HG02798 (cell line): ENCODE results near the gene PLA2G2A.
"Not testable (repeated sequence)": the region's sequence is repeated elsewhere in the genome, so short reads cannot be mapped to it uniquely, and the experiment has no call there.

ENCODE experiments used
- ATAC-seq: cut with Tn5 transposase; IDR thresholded peaks from one replicate; pipeline ENCODE4 v1.9.1; 2021; ENCODE audit warnings: mild to moderate bottlenecking; ENCODE audit not compliant: unreplicated experiment, poor library complexity

Gene PLA2G2A, protein sequence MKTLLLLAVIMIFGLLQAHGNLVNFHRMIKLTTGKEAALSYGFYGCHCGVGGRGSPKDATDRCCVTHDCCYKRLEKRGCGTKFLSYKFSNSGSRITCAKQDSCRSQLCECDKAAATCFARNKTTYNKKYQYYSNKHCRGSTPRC

GRCh38 chr1:19979494-19979977 lies at the start of gene PLA2G2A:
PLA2G2A (minus strand) TSS chr1:19979618; CDS start chr1:19978773, 845 bp downstream.
- no peak for ATAC-seq

- no peak for ATAC-seq
These were observed 49.3 kb upstream of the PLA2G2A start for GRCh38 chr1:20028726-20029125.

GRCh38 chr1:20028125-20028524 lies 48.7 kb upstream of the PLA2G2A start:
- ATAC-seq: no peak

- ATAC-seq: no peak
These were observed 38.3 kb upstream of the PLA2G2A start for GRCh38 chr1:20017741-20018140.

- ATAC-seq: no peak
These were observed 34.7 kb upstream of the PLA2G2A start for GRCh38 chr1:20014153-20014552.

- no peak for ATAC-seq
These were observed 30.6 kb upstream of the PLA2G2A start for GRCh38 chr1:20010016-20010415.

- ATAC-seq: no peak
These were observed 29.8 kb upstream of the PLA2G2A start for GRCh38 chr1:20009212-20009611.

DNA sequence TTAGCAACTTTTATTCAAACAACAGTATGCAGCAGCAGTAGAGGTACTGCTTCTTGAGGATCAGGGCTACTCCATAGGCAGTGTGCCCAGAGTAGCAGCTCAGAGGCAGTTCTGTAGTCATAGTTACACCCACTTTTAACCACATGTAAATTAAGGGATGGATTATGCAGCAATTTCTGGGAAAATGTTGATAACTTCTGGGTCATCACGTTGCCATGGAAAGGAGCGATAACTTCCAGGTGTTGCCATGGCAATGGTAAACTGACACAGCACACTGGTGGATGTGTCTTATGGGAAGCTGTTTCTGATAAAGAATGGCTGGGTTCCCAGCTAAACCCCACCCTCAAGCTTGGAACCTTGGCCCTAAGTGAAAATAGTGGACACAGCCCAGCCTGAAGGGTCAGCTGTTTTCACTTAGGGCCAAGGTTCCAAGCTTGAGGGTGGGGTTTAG lies 29.0 kb upstream of the PLA2G2A start:
- no peak for ATAC-seq

DNA sequence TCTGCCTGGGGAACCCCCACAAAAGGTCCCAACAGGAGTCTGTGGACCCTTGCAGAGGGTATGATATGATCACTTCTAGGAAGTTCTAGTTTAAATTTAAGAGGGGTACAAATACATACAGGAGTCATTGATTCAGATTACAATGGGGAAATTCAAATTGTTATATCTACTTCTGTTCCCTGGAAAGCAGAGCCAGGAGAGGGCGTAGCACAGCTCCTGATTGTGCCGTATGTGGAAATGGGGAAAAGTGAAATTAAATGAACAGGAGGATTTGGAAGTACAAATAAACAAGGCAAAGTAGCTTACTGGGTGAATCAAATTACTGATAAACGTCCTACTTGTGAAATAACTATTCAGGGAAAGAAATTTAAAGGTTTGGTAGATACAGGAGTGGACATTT lies 19.4 kb upstream of the PLA2G2A start:
- ATAC-seq: not testable (repeated sequence)

- no peak for ATAC-seq
These were observed 11.3 kb upstream of the PLA2G2A start for GRCh38 chr1:19990689-19991088.

GRCh38 chr1:19990182-19990582 lies 10.8 kb upstream of the PLA2G2A start:
- ATAC-seq: not testable (repeated sequence)

DNA sequence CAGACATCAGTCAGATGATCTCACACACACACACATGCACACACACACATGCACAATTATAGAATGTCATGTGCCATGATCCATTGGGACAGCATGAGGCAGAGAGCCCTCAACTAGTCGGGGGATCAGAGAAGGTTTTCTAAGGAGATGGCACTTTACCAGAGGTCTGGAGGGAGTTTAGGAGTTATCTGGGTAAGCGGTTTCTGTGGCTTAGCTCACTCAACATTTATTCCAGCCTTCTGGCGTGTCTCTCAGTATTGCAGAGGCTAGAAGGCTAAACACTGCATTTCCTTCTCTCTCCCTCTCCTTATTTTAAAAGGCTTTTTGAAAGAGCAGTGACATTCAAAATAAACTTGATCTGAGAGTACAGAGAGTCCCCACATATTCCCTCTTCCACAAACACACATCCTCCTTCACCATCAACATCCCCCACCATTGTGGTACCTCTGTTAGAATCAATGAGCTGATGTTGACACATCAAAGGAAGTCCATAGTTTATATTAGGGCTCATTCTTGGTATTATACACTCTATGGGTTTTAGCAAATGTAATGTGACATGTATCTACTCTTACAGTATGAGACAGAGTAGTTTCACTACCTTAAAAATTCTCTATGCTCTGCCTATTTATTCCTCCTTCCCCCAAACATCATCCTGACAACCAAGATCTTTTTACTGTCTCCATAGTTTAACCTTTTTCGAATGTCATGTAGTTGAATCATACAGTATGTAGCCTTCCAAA lies 9.0 kb upstream of the PLA2G2A start:
- no peak for ATAC-seq

DNA sequence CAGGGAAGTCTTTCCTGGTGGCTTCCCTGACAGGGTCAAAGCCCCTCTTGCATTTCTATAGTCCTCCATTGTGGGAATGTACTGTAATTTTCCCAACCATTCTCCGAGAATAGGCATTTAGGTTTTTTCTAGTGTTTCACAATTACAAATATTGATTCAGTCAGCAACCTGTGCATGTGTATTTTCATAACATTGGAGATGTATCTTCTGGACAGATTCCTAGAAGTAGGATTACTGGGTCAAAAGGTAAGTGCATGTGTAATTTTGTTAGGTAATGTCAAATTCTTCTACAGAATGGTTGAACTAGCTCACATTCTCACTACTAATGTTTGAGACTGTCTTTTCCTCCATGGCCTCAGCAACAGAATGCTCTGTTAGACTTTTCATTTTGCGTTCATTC lies 8.3 kb upstream of the PLA2G2A start:
- ATAC-seq: no peak

DNA sequence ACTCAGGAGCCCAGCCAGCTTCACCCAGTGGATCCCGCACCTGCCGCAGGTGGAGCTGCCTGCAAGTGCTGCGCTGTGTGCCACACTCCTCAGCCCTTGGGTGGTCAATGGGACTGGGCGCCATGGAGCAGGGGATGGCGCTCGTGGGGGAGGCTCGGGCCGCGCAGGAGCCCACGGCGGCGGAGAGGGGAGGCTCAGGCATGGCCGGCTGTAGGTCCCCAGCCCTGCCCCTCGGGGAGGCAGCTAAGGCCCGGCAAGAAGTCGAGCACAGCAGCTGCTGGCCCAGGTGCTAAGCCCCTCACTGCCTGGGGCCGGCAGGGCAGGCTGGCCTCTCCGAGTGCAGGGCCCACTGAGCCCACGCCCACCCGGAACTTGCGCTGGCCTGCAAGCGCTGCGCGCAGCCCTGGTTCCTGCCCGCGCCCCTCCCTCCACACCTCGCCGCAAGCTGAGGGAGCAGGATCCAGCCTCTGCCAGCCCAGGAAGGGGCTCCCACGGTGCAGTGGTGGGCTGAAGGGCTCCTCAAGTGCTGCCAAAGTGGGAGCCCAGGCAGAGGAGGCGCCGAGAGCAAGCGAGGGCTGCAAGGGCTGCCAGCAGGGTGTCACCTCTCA lies 5.1 kb upstream of the PLA2G2A start:
- ATAC-seq: not testable (repeated sequence)

- ATAC-seq: no peak
These were observed 2.3 kb upstream of the PLA2G2A start for GRCh38 chr1:19981507-19982312.

DNA sequence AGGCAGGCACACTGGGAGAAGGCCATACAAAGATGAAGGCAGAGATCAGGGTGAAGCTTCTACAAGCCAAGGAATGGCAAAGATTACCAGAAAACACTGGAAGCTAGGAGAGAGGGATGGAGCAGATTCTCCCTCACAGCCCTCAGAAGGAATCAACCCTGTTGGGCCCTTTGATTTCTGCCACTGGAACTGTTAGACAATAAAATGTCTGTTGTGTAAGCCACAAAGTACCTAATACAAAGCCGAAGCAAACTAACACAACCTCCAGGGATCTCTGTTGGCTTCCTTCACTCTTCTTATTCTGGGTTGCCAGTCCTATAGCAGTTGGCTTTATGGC lies 1.7 kb upstream of the PLA2G2A start:
- ATAC-seq: no peak

DNA sequence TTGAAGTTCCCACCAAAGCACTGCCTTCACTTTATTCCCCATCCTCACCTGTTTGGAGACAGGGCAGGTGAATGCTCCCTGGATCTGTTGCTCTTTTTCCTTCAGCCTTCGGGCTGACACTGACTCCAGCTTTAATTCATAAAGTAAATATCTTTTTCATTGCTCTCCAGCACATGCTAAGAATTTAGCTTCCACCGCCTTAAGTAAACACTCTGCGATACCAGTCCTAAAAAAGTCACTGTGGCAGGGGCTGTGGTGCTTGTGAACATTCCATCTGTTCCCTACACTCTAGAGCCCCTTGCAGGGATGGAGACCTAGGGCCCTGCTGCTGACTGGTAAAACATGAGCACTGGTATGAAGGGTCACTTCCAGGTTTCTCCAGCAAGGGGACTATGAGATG lies 896 bp upstream of the PLA2G2A start:
- ATAC-seq: no peak

DNA sequence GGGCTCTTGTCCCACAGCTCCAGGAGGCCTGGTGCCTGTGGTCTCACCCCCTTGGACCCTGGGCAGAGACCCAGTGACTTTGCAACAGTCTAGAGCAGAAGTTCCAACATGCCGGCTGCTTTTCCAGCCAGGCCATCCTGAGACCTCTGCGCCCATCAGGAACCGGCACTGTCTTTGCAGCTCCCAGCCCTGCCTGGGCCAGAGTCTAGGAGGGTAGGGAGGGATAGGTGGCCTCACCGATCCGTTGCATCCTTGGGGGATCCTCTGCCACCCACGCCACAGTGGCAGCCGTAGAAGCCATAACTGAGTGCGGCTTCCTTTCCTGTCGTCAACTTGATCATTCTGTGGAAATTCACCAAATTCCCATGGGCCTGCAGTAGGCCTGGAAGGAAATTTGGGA lies 1.3 kb downstream of the PLA2G2A start:
- no peak for ATAC-seq

DNA sequence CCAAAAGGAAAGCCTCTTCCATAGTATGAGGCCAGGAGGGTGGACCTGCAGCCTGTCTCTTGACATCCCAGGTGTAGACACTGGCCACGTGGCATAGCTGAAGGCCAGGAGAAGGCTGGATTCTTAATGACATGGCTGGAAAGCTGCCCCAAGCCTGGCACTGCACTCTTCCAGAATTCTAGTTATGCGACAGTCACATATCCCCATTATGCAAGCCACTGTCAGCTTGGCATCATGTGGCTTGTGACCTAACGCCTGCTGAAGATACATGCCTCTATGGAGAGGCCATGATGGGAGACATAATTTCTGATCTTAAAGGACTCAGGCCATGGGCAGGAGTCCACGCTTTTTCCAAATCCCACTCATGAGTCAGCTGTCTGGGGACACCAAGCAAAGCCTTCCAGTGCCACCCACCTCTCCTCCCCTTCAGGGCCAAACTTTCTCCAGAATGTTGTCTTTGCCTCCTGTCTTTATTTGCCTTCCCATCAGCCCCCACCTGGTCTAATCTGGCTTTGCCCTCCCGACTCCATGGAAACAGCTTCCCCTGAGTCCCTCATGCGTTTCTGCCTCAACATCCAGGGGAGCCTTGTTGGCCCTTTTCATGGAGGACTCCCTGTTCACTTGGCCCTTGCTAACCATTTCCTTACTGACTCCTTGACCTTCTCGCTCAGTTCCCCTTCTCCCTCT lies 3.0 kb downstream of the PLA2G2A start:
- no peak for ATAC-seq
